RWPE1 (cell line): ENCODE data around the gene NUP42.

Experiments
- CTCF ChIA-PET: fragments of 350-600 bp; sonication (Branson Sonifier 250); formaldehyde crosslinking; extraction: SDS; loops from one replicate; lab custom pipeline; 2021; lab: Yijun Ruan, JAX
- POLR2A ChIA-PET: fragments of 400-600 bp; formaldehyde crosslinking; extraction: SDS; loops from one replicate; lab custom pipeline; 2020; ENCODE audit warnings: antibody characterized with exemption; ENCODE audit not compliant: low non-redundant PET; lab: Yijun Ruan, JAX
- DNase-seq: peaks from one replicate; pipeline ENCODE4 v3.0.0; 2012; ENCODE audit warnings: low spot score
- H3K27ac ChIP-seq: fragments of 450-650 bp; 2 replicates; pipeline ENCODE4 v1.5.1; 2017
- TF ChIP-seq, protein P1 (sequence below): fragments of 450-650 bp; conservative IDR thresholded peaks from 2 replicates; pipeline ENCODE4 v1.5.1; 2017; ENCODE audit warnings: low read depth, mild to moderate bottlenecking

Gene NUP42

DNA sequence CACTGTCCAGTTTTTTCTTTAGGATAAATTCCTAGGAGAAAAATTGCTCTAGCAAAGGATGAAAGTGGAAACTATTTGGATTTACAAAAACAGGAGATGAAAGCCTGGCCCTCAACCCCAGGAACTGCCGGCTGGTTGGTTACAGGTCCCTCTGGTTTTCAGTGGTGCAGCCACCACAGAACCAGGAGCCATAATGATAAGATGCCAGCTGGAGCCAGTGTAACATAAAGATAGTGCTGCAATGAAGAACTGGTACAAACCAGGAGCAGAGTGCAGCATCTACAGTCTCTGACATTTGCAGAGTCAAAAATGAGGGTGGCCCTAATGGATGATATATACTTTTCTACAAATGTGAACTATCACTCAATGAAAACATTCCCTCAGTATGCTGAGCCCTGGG, 20.4 kb upstream of the NUP42 start:
- DNase-seq = no peak
- H3K27ac ChIP-seq = no peak overlapping the region
- POLR2A ChIA-PET = no interaction called here
- CTCF ChIA-PET = no interaction called here
- TF ChIP-seq, protein P1, sequence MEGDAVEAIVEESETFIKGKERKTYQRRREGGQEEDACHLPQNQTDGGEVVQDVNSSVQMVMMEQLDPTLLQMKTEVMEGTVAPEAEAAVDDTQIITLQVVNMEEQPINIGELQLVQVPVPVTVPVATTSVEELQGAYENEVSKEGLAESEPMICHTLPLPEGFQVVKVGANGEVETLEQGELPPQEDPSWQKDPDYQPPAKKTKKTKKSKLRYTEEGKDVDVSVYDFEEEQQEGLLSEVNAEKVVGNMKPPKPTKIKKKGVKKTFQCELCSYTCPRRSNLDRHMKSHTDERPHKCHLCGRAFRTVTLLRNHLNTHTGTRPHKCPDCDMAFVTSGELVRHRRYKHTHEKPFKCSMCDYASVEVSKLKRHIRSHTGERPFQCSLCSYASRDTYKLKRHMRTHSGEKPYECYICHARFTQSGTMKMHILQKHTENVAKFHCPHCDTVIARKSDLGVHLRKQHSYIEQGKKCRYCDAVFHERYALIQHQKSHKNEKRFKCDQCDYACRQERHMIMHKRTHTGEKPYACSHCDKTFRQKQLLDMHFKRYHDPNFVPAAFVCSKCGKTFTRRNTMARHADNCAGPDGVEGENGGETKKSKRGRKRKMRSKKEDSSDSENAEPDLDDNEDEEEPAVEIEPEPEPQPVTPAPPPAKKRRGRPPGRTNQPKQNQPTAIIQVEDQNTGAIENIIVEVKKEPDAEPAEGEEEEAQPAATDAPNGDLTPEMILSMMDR = no peak

DNA sequence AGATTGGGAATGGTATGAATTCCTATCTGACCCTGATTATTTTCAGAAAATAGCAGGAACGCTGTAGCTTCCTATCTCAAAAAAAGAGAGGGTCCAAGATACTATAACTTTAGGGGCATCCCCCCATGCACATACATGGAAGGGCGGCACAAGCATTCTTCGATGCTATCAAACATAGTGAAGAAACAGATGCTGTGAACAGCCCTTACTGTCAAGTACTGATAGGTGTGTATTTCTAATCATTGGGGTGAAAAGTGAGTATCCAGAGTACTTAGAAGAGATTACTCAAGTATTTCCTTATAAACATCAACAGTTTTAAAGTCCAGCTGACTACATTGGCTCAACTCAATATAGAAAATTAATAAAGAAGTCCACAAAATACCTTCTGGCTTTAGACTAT, 17.0 kb upstream of the NUP42 start:
- TF ChIP-seq, protein P1 = no peak
- CTCF ChIA-PET = no interaction called here
- no peak for DNase-seq
- H3K27ac ChIP-seq = no peak overlapping the region
- POLR2A ChIA-PET = no interaction called here

GRCh38 chr7:23165316-23165715, 16.5 kb upstream of the NUP42 start:
- CTCF ChIA-PET = no interaction called here
- TF ChIP-seq, protein P1 = no peak
- no peak overlapping the region for H3K27ac ChIP-seq
- POLR2A ChIA-PET = no interaction called here
- DNase-seq = no peak

DNA sequence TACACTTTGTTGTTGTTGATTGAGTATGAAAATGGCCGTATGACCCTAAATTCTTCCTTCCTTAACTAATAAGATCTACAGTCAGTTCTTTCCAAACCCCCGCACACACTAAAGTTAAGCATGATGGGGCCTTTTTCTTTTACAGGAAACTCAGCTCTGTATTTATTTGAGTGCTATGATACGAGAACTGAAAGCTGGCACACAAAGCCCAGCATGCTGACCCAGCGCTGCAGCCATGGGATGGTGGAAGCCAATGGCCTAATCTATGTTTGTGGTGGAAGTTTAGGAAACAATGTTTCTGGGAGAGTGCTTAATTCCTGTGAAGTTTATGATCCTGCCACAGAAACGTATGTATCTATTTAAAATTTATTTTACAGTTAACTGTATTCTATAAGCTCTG, 14.2 kb upstream of the NUP42 start:
- POLR2A ChIA-PET = no interaction called here
- CTCF ChIA-PET = no interaction called here
- no peak for DNase-seq
- H3K27ac ChIP-seq = no peak overlapping the region
- TF ChIP-seq, protein P1 = no peak

- POLR2A ChIA-PET = no interaction called here
- TF ChIP-seq, protein P1 = no peak
- CTCF ChIA-PET = interaction anchor here (1.0 kb wide), 1 partner anchor 17 kb away, joined by 3 read pairs; no protein-coding TSS in a partner anchor
These were observed 13.6 kb upstream of the NUP42 start for GRCh38 chr7:23168111-23168885.

GRCh38 chr7:23175938-23176337, 5.9 kb upstream of the NUP42 start:
- CTCF ChIA-PET = interaction anchor here (0.6 kb wide), 1 partner anchor 1164 kb away, joined by 5 read pairs; no protein-coding TSS in a partner anchor
- H3K27ac ChIP-seq = no peak overlapping the region
- POLR2A ChIA-PET = no interaction called here
- DNase-seq = no peak
- TF ChIP-seq, protein P1 = no peak

More at GRCh38 chr7:23168111-23168885, 13.6 kb upstream of the NUP42 start:
- H3K27ac ChIP-seq = no peak overlapping the region
- DNase-seq = no peak
